Posterior vena cava (tissue), 2 donors: ENCODE results near the gene SMPD4. TPM values are rescaled to one million over a fixed set of nuclear protein-coding genes. Genes with fewer than 3 reads are reported as not detected.
A peak's percentile ranks its signal among the peaks of the same experiment; 100 is the strongest.
"Not testable (repeated sequence)": the region's sequence is repeated elsewhere in the genome, so short reads cannot be mapped to it uniquely, and the experiment has no call there.

Source experiments
- DNase-seq: peaks from one replicate; pipeline ENCODE4 v3.0.0-alpha.2; 2020; ENCODE audit warnings: low spot score
- intact Hi-C, 2 donors: fragments of 100-400 bp; cut with DNase I; formaldehyde crosslinking; loops; one replicate each; pipeline versions ENCODE4 v1.14.1 to v1.14.2; 2022 to 2023
- total RNA-seq, 2 donors: library from RNA; stranded (reverse); fragmentation: NEBNext Ultra II Directional; extraction: Animal tissue kit (Norgen Biotek cat#: 25700); gene quantifications; one replicate each; pipeline ENCODE4 v1.2.1, GENCODE V29; 2021
- donor health status: DM: yes; HTN: yes; CAD: no.
- donor health status: DM: yes; HTN: yes; CAD: no.

Gene SMPD4
- total RNA-seq, 2 donors from 2014 or later = 26.5 to 29.7 TPM

DNA sequence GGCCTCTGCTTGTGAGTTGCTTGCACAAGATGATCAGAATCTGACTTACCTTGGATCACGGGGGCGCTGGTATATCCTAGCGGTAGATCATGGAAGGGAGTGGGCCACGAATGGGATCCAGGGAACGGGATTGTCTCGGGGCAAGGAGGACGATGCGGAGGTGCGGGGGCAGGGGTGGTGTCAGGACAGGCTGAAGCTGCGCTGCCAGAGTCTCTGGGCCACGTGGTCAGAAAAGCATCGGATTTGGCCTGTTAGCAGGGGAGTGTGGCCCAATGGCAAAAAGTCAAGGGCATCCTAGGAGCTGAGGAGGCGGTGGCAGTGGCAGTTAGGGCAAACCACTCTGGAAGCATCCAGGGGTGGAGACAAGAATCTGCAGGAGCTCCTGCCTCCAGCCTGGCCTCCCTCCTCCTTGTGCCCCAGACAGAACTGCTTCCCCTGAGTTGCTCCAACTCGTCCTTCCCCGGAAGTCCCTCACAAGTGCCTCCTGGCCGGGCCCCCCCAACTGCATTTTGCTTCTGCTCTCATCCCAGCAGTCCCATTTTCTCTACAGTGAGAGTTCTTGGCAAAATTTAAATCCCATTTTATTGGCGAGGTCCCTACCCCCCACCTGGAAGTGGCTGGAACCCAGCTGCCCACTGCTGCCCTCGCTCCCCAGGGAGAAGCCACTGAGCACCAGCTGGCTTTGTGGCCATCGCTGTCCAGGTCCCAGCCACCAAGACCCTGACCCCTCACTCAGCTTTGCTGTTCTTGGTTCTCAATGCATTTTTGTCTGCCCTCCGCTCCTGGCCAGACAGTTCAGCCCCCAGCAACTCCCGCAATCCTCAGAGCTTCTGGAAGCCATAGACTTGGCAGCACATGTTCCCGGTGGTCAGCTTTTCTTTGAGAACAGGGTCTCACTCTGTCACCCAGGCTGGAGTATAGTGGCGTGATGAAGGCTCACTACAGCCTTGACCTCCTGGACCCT lies 30.9 kb downstream of the SMPD4 start:
- DNase-seq = peak; percentile 51
- intact Hi-C loops = no loop called here

DNA sequence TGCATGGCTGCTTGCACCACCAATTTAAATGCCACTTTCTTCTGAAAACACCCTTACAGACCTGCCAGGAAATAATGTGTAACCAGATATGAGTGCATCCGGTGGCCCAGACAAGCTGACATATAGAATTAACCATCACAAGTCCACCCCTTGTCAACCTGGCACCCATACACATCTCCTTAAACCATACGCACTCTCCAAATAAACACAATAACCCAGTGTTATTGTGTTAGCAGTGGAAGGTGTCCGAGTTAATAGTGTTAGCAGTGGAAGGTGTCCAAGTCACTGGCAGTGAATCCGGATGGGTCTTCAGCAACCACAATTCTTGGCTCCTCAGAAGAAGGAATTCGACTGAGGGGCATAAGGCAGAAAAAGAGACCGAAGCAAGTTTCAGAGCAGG lies 32.9 kb downstream of the SMPD4 start:
- intact Hi-C loops = not testable (repeated sequence)
- peak; percentile 5 for DNase-seq

DNA sequence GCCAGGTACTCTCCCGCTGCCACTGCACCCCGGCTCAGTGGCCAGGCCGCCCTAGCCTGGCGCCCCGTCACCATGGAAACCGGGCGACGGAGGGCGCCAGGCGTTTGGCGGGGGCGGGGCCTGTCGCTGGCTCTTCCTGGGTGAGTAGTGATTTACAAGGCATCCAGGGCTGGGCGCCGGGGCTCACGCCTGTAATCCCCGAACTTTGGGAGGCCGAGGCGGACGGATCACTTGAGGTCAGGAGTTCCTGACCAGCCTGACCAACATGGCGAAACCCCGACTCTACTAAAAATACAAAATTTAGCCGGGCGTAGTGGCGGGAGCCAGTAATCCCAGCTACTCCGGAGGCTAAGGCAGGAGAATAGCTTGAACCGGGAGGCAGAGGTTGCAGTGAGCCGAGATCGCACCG lies 36.4 kb downstream of the SMPD4 start, which contains the start of gene CCDC74B:
Gene CCDC74B, minus strand, starts transcription at position 107 of the 409 bp plus-strand sequence. CDS start 116 bp downstream, outside the sequence.
- intact Hi-C loops = not testable (repeated sequence)
- peak; percentile 76 for DNase-seq

GRCh38 chr2:130143266-130144039 lies 37.9 kb downstream of the SMPD4 start:
- intact Hi-C loops = not testable (repeated sequence)
- peak; percentile 48 for DNase-seq

GRCh38 chr2:130142396-130143265 lies 38.8 kb downstream of the SMPD4 start:
- intact Hi-C loops = not testable (repeated sequence)
- peak; percentile 47 for DNase-seq

DNA sequence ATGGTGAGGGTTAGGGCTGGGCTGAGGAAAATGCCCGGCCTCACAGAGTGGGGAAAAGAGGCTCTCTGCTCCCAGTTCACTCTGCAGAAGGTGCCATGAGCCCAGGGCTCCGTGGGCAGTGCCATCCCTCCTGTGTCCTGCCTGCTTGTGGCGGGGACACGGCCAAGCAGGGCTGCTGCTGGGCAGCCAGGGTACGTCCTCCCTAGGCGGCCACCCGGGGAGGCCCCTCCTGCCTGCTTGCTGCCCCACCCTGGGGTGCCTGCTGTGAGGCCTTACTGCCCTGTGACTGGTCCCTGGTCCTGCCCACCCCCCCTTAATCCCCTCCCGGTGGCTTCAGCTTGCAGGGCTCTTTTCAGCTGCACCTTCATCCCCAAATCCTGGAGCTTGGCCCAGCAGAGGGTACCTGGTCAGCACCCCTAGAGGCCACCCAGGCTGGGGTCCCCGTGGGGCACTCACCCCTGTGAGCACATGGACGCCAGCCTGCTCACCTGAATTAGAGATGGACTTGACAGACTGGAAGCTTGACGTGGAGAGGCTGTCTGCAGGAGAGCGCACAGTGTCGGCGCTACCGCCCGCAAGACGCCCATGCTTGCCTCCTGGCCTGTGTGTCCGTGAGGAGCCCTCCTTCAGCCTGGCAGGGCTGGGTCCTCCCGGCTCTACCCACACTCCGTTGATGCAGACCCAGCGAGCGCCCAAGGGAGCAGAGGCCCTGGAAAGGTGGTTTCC lies 39.6 kb downstream of the SMPD4 start:
- peak; percentile 32 for DNase-seq
- intact Hi-C loops = not testable (repeated sequence)

DNA sequence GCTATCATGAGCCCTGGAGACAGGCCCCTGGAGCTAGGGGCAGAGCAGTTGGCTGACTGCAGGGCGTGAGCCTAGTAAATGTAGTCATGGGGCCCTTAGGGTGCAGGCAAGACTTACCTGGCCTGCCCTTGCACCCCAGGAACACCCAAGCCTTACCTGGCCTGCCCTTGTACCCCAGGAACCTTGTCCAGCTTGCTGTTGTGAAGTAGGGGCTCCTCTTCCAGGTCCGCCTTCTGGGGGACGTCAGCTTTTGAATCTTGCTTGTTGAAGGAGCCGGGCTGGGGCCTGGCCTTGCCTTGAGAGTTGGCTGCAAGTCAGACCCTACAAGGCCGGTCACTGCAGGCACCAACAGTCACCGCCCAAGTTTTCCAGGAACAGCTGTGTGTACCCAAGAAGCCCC lies 40.4 kb downstream of the SMPD4 start:
- DNase-seq, intact Hi-C loops: not testable (repeated sequence)

DNA sequence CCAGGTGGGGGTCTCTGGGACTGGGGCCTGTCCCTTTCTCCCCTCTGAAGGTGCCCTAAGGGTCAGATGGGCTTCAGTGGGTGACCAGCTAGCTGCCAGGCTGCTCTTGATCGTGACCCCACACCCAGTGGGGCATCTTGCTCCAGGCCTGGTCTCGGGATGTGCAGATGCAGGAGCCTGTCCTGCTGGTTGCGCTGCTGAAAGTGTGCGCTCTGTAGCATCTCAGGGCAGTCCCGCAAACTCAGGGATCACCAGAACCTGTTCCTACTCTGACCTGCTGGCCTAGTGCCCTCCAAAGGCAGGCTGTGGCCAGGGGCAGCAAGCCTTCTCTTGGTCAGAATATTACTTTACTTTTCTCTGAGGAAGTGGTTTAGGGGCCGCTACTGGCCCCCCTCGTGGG lies 40.9 kb downstream of the SMPD4 start:
- DNase-seq = peak; percentile 53

GRCh38 chr2:130139331-130140280 lies 41.8 kb downstream of the SMPD4 start:
- intact Hi-C loops = not testable (repeated sequence)
- peak; percentile 76 for DNase-seq

More for the DNA sequence above, 40.9 kb downstream of the SMPD4 start:
- intact Hi-C loops = not testable (repeated sequence)

DNA sequence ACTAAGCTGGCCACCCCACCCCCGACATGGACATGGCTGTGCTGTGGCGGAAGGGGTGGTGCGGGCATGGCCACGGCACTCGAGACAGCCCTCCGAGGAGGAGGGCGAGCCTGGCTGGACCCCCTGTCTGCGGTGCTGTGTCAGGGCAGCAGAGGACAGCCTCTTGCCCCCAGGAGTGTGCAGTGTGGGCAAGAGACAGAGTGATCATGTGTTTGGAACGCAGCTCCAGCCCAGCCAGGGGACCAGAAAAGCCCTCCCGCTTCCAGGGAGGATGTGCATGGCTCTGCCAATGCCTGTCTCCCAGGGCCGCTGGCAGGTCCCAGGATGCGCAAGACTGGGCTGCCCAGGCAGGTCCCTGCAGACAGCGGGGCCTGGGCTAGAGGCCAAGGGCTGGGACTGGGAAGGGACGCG lies 42.6 kb downstream of the SMPD4 start:
- intact Hi-C loops = not testable (repeated sequence)
- DNase-seq = peak; percentile 58

- DNase-seq = peak; percentile 2
- intact Hi-C loops = not testable (repeated sequence)
Observed at GRCh38 chr2:130138326-130138725, 43.1 kb downstream of the SMPD4 start.

DNA sequence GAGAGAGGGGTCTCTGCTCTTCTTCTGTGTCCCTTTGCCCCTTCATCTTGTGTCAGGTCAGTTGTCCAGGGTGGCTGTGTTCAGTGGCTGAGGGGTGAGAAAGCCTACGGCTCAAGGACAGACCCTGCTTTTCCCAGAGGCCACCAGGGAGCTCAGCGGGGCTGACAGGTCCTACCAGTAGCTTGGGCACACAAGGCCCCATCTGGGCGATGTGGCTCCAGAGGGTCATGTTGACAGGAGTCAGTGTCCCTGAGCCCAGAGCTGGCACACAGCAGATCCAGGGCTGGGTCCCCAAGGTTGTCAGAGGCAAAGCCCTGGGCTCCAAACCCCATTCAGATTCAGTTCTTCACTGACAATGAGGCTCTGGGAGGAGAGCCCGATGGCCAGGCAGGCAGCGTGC lies 44.3 kb downstream of the SMPD4 start:
- intact Hi-C loops = not testable (repeated sequence)
- peak; percentile 62 for DNase-seq

DNA sequence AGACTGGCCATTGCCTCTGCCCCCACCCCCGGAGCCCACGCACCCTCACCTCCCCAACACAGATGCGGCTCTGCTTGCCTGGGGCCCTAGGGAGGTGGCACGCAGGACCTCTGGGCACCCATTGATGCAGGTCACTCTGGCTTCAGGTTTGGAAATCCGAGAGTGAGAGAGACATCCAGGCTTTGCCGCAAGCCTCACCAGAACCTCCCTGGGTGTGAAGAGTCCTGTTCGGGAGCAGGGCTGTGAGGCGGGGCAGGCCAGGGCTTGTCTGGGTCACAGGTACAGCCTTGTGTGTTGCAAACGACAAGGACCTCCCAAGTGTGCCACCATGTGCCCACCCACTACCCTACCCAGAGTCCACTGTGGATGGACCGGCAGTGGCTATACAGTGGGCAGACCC lies 44.9 kb downstream of the SMPD4 start:
- peak; percentile 52 for DNase-seq

DNA sequence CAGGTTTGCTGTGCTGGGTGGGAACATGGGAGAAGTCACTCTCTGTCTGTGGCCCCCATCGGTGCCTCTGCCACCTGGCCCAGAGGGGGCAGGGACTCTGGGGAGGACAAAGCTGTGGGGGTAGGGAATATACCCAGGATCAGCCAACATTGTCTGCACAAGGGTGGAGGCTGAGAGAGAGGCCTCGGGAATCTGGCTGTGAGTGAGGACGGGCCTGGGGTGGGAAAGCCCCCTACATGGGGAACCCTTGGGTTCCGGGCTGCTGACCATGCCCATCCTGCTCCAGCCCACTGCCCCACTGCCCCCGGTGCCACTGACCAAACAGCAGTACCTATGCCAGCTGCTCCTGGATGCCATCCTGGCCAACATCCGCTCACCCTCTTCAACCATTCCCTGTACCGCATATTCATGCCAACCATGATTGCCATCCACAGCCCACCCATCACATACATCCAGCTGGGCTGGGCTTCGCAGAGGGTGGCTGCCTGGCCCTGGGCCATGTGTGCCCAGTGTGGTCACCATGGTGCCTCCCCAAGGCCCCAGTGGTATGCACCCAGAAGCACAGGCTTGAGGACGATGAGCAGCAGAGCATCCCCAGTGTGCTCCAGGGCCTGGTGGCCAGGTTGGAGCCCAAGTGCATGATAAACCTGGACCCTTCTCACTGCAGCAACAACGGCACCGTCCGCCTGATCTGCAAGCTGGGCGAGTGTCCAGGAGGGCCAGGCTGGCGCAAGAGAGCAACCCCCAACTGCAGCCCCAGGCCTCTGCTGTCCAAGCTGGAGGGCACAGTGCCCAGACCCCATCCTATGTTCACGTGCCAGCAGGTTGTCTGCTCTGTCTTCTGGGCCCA lies 45.5 kb downstream of the SMPD4 start:
- peak; percentile 59 for DNase-seq
- intact Hi-C loops = no loop called here

More for the DNA sequence above, 44.9 kb downstream of the SMPD4 start:
- intact Hi-C loops = not testable (repeated sequence)

- intact Hi-C loops = not testable (repeated sequence)
- DNase-seq = peak; percentile 8
Observed at GRCh38 chr2:130129120-130129829, 52.1 kb downstream of the SMPD4 start, which contains the start of gene POTEF. Gene POTEF, minus strand, starts transcription at chr2:130129222. Its CDS starts 8,707 bp downstream, at chr2:130120515.

DNA sequence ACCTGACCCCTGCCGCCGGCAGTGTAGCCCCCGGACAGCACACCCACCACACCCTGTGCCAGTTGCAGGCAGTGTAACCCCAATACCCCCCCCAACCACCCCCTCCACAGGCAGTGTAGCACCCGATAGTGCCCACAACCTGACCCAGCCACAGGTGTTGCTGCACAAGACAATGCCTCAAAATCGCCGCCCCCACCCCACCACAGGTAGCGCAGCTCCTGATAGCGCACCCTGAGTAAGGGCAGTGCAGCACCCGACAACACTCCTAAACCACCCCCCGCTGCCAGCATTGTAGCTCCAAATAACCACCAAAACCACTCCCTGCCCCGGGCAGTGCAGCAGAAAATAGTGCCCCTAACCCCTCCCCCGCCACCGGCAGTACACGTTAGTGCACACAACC lies 52.9 kb downstream of the SMPD4 start:
- intact Hi-C loops = not testable (repeated sequence)
- peak; percentile 64 for DNase-seq
